HL-60 (cell line): ENCODE data around the gene CLDND1.

ENCODE experiments used
- POLR2AphosphoS5 ChIP-seq: IDR thresholded peaks from 2 replicates; pipeline ENCODE4 v1.6.1; 2012; ENCODE audit warnings: low read depth
- TF ChIP-seq, protein P1 (sequence below): IDR thresholded peaks from one replicate; pipeline ENCODE4 v1.5.1; 2011; ENCODE audit warnings: low read length, control low read depth, inconsistent platforms; ENCODE audit not compliant: insufficient read depth

DNA sequence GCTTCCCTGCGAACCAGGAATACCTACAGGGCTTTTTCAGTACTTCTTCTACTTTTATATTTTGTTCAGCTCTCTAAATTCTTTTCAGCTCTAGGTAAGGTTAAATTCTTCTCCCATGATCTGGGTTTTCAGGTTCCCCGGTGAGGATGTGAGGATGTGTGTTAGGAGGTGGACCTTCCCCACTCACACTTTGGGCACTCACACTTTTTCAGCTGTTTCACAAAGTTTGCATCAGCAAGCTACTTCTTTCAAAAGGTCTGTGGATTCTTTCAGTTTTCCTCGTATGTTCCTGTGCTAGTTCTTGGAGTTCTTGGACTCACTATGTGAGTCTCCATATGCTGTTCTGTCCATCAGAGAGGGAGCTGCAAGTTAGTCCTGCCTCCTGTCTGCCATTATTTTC lies 39.1 kb downstream of the CLDND1 start:
- TF ChIP-seq, protein P1, sequence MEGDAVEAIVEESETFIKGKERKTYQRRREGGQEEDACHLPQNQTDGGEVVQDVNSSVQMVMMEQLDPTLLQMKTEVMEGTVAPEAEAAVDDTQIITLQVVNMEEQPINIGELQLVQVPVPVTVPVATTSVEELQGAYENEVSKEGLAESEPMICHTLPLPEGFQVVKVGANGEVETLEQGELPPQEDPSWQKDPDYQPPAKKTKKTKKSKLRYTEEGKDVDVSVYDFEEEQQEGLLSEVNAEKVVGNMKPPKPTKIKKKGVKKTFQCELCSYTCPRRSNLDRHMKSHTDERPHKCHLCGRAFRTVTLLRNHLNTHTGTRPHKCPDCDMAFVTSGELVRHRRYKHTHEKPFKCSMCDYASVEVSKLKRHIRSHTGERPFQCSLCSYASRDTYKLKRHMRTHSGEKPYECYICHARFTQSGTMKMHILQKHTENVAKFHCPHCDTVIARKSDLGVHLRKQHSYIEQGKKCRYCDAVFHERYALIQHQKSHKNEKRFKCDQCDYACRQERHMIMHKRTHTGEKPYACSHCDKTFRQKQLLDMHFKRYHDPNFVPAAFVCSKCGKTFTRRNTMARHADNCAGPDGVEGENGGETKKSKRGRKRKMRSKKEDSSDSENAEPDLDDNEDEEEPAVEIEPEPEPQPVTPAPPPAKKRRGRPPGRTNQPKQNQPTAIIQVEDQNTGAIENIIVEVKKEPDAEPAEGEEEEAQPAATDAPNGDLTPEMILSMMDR = no peak
- no peak for TF ChIP-seq POLR2AphosphoS5
